Hepatocyte (in vitro differentiated cells): ENCODE measurements around the gene SCYL3. TPM values are rescaled to one million over a fixed set of nuclear protein-coding genes. Genes with fewer than 3 reads are reported as not detected.

Source experiments
- DNase-seq: peaks from one replicate; pipeline ENCODE4 v3.0.0-alpha.2; 2016; ENCODE audit warnings: low spot score
- H2AFZ ChIP-seq: fragments of 200-600 bp; sonication (generic); 2 replicates; pipeline ENCODE4 v1.6.0; 2016; ENCODE audit warnings: antibody characterized with exemption, mild to moderate bottlenecking
- H3K27ac ChIP-seq: fragments of 200-600 bp; sonication (generic); 2 replicates; pipeline ENCODE4 v1.5.1; 2016; ENCODE audit warnings: mild to moderate bottlenecking
- H3K27me3 ChIP-seq: fragments of 200-600 bp; sonication (generic); 2 replicates; pipeline ENCODE4 v1.6.1; 2016
- H3K36me3 ChIP-seq: fragments of 200-600 bp; sonication (generic); replicated peaks from 2 replicates; pipeline ENCODE4 v1.5.1; 2016; ENCODE audit warnings: low read depth; ENCODE audit not compliant: insufficient read depth
- H3K4me1 ChIP-seq: fragments of 200-600 bp; sonication (generic); 2 replicates; pipeline ENCODE4 v1.5.1; 2016; ENCODE audit warnings: mild to moderate bottlenecking, moderate library complexity; ENCODE audit not compliant: insufficient read depth
- H3K4me2 ChIP-seq: fragments of 200-600 bp; sonication (generic); 2 replicates; pipeline ENCODE4 v1.6.0; 2016
- H3K4me3 ChIP-seq: fragments of 200-600 bp; sonication (generic); 2 replicates; pipeline ENCODE4 v1.5.1; 2016; ENCODE audit warnings: mild to moderate bottlenecking
- H3K79me2 ChIP-seq: fragments of 200-600 bp; sonication (generic); 2 replicates; pipeline ENCODE4 v1.6.0; 2017; ENCODE audit warnings: mild to moderate bottlenecking
- H3K9me2 ChIP-seq: fragments of 200-600 bp; sonication (generic); replicated peaks from 2 replicates; pipeline ENCODE4 v1.6.0; 2017; ENCODE audit warnings: mild to moderate bottlenecking; ENCODE audit not compliant: insufficient read depth
- H3K9me3 ChIP-seq: fragments of 200-600 bp; sonication (generic); 2 replicates; pipeline ENCODE4 v1.5.1; 2016; ENCODE audit warnings: low read depth, mild to moderate bottlenecking
- H4K20me1 ChIP-seq: fragments of 200-600 bp; sonication (generic); 2 replicates; pipeline ENCODE4 v1.6.0; 2016; ENCODE audit warnings: mild to moderate bottlenecking; ENCODE audit not compliant: insufficient read depth, poor library complexity, severe bottlenecking
- EZH2 ChIP-seq: fragments of 200-600 bp; sonication (generic); IDR thresholded peaks from 2 replicates; pipeline ENCODE4 v1.6.1; 2016; ENCODE audit warnings: antibody characterized with exemption, mild to moderate bottlenecking, borderline replicate concordance
- EZH2phosphoT487 ChIP-seq: fragments of 200-600 bp; sonication (generic); IDR thresholded peaks from one replicate; pipeline ENCODE4 v1.6.1; 2018; ENCODE audit warnings: antibody characterized with exemption, mild to moderate bottlenecking, low read depth, moderate library complexity; ENCODE audit not compliant: unreplicated experiment, severe bottlenecking
- WGBS: methylation state at CpG from one replicate; pipeline ENCODE4 v1.1.6; 2016; ENCODE audit warnings: low lambda C conversion rate; ENCODE audit errors: missing lambda C conversion rate; 5-methylcytosine and 5-hydroxymethylcytosine counted together
- polyA plus RNA-seq: library from polyadenylated mRNA; unstranded; fragments of >200 nt; fragmentation: Nextera tagmentation; extraction: Ambion mirVana; gene quantifications from 2 replicates; pipeline ENCODE4 v1.2.1, GENCODE V29; 2016
- total RNA-seq: library from RNA; depleted of rRNA; stranded (reverse); fragments of >200 nt; gene quantifications from 2 replicates; pipeline ENCODE4 v1.2.3, GENCODE V29; 2014
- TF ChIP-seq, protein P1 (sequence below): fragments of 200-600 bp; sonication (generic); IDR thresholded peaks from 2 replicates; pipeline ENCODE4 v1.5.1; 2016; ENCODE audit warnings: antibody characterized with exemption, mild to moderate bottlenecking; ENCODE audit not compliant: poor library complexity

The SCYL3 gene
- total and polyA plus RNA-seq, 2 experiments from 2014 or later, result 4.9 to 7.7 TPM

DNA sequence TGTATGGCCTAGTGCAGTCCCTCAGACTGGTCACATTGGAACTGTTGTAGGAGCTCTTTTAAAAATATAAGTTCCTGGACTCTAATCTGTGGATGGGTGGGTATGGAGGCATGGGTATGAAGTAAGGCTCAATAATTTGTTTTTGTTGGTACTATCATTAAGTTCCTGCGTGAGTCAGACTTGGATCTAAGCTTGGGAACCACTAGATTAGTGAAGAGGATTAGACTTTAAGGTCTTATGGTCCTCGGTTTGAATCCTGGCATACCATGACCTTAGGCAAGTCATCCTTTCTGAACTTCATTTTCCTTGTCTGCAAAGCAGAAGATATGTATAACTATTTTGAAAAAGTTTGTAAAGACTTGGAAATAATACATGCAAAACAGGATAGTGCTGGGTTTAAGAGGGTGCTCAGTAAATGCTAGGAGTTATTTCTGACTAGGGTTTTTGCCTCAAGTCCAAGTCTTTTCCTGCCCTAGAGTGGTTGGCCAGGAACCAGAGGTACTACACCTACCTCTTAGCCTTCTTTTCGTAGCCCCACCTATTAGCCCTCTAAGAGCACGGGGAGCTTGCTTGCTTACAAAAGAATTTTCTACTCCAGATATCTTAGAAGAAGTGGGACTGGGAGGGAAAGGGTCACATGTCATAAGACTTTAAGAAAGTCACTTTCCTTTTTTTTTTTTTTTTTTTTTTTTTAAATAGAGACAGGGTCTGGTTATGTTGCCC lies 60.4 kb downstream of the SCYL3 start:
- H3K9me2 ChIP-seq, result no peaks in the 10 kb centered on the region
- no peaks in the 10 kb centered on the region for H3K4me1 ChIP-seq
- H3K36me3 ChIP-seq, result no peaks in the 10 kb centered on the region
- no peak overlapping the region for H2AFZ ChIP-seq
- 68% methylated on average over 4 of the region's 4 CpGs for WGBS
- no peaks in the 10 kb centered on the region for H3K9me3 ChIP-seq
- no peak overlapping the region for H3K27ac ChIP-seq
- no peak overlapping the region for H3K4me2 ChIP-seq
- no peaks in the 10 kb centered on the region for H3K27me3 ChIP-seq
- H3K4me3 ChIP-seq, result no peak overlapping the region
- no peaks in the 10 kb centered on the region for H4K20me1 ChIP-seq
- H3K79me2 ChIP-seq, result no peaks in the 10 kb centered on the region
- no peak for DNase-seq
- TF ChIP-seq, protein P1, sequence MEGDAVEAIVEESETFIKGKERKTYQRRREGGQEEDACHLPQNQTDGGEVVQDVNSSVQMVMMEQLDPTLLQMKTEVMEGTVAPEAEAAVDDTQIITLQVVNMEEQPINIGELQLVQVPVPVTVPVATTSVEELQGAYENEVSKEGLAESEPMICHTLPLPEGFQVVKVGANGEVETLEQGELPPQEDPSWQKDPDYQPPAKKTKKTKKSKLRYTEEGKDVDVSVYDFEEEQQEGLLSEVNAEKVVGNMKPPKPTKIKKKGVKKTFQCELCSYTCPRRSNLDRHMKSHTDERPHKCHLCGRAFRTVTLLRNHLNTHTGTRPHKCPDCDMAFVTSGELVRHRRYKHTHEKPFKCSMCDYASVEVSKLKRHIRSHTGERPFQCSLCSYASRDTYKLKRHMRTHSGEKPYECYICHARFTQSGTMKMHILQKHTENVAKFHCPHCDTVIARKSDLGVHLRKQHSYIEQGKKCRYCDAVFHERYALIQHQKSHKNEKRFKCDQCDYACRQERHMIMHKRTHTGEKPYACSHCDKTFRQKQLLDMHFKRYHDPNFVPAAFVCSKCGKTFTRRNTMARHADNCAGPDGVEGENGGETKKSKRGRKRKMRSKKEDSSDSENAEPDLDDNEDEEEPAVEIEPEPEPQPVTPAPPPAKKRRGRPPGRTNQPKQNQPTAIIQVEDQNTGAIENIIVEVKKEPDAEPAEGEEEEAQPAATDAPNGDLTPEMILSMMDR, result no peak
- TF ChIP-seq EZH2 (no peak), EZH2phosphoT487 (no peak)

DNA sequence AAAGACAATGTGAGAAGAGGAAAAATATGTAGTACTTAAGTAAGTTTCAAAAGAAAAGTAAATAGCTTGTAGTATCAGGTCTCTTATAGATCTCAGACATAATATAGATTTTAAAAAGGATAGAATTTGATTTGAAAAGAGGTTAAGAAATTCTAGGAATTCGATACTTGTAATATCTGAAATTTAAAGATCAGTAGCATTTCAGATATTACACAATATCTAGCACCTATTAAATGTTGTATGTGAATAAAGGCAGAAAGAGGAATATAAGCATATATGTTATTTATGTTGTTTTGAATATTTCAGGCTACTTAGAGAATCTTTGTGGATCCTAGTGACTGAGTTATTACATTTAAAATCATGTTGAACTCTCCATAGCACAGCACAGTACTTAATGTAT lies 64.0 kb downstream of the SCYL3 start:
- no peaks in the 10 kb centered on the region for H3K27me3 ChIP-seq
- H2AFZ ChIP-seq, result no peak overlapping the region
- H3K4me2 ChIP-seq, result no peak overlapping the region
- H4K20me1 ChIP-seq, result no peaks in the 10 kb centered on the region
- DNase-seq, result no peak
- H3K4me3 ChIP-seq, result no peak overlapping the region
- H3K79me2 ChIP-seq, result no peaks in the 10 kb centered on the region
- H3K9me2 ChIP-seq, result no peaks in the 10 kb centered on the region
- WGBS, result 100% methylated on average over 1 of the region's 1 CpG
- no peaks in the 10 kb centered on the region for H3K4me1 ChIP-seq
- H3K9me3 ChIP-seq, result no peaks in the 10 kb centered on the region
- H3K36me3 ChIP-seq, result no peaks in the 10 kb centered on the region
- no peak for TF ChIP-seq EZH2phosphoT487
- TF ChIP-seq, protein P1, result no peak
- no peak for TF ChIP-seq EZH2
- no peak overlapping the region for H3K27ac ChIP-seq

DNA sequence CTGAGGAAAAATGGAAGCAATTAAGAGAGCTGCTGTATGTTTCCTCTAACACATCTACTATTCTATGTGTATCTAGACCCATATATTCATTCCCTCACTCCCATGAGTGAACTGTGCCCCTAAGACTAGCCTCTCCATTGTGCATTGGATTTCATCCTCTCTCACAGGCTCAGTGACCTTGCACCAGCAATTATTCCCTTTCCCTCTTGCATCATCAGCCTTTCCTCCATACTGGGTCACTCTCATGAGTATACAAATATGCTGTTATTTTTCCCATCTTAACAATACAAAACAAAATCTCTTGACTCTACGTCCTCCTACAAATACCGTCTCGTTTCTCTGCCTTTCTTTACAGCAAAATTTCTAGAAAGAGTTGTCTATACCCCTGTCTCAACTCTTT lies 69.5 kb downstream of the SCYL3 start:
- H3K27ac ChIP-seq, result no peak overlapping the region
- no peaks in the 10 kb centered on the region for H3K4me1 ChIP-seq
- DNase-seq, result no peak
- H4K20me1 ChIP-seq, result no peaks in the 10 kb centered on the region
- TF ChIP-seq, protein P1, result no peak
- TF ChIP-seq EZH2 (no peak), EZH2phosphoT487 (no peak)
- no peak overlapping the region for H3K4me3 ChIP-seq
- H3K27me3 ChIP-seq, result no peaks in the 10 kb centered on the region
- H2AFZ ChIP-seq, result no peak overlapping the region
- no peaks in the 10 kb centered on the region for H3K36me3 ChIP-seq
- no peaks in the 10 kb centered on the region for H3K9me2 ChIP-seq
- no peak overlapping the region for H3K4me2 ChIP-seq
- WGBS, result 92% methylated on average over 3 of the region's 3 CpGs
- H3K79me2 ChIP-seq, result no peaks in the 10 kb centered on the region
- H3K9me3 ChIP-seq, result no peaks in the 10 kb centered on the region

DNA sequence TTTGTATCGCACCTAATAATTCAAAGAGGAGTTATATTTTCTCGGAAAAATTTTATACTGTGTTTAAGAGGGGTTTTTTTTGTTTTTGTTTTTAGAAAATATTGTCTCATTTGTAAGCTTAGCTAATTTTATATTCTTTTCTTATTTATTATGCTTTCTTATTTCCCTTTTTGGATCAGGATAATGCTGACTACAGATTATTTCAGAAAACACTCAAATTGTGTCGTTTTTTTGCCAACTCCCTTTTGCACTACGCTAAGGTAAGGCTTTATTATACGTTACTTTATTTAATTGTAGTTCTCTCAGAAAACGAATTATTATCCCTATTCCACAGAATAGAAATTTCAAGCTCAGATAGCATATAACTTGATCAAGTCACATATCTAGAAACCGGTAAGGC lies 72.2 kb downstream of the SCYL3 start:
- no peak overlapping the region for H3K4me3 ChIP-seq
- no peak for DNase-seq
- no peaks in the 10 kb centered on the region for H3K27me3 ChIP-seq
- H3K79me2 ChIP-seq, result no peaks in the 10 kb centered on the region
- no peak overlapping the region for H3K27ac ChIP-seq
- H2AFZ ChIP-seq, result no peak overlapping the region
- TF ChIP-seq EZH2phosphoT487 (no peak), EZH2 (no peak)
- TF ChIP-seq, protein P1, result no peak
- no peaks in the 10 kb centered on the region for H3K4me1 ChIP-seq
- no peaks in the 10 kb centered on the region for H3K9me2 ChIP-seq
- 94% methylated on average over 7 of the region's 7 CpGs for WGBS
- H3K9me3 ChIP-seq, result no peaks in the 10 kb centered on the region
- H3K4me2 ChIP-seq, result no peak overlapping the region
- no peaks in the 10 kb centered on the region for H4K20me1 ChIP-seq
- H3K36me3 ChIP-seq, result no peaks in the 10 kb centered on the region
